ENCODE measurements around the gene AFG3L2. TPM values are rescaled to one million over a fixed set of nuclear protein-coding genes. Genes with fewer than 3 reads are reported as not detected.

The AFG3L2 gene
- total and polyA plus RNA-seq, 9 of the 15 experiments (the other 6 are each of a cell fraction or from before 2014, with no cell fraction given): 24.1 to 109 (median 84.0) TPM

Small RNA genes lying within 50 kb of the gene (small RNA-seq; reads per million reads assigned to genes)
- not detected for gene RNU6-170P
- not detected for gene RNU7-129P

Other genes starting within 250 kb of the AFG3L2 start
- gene CIDEA, start 122.9 kb downstream of the AFG3L2 start, total RNA-seq (2014; rRNA removed): not detected in 2 replicates
- gene CIDEA, start 122.9 kb downstream of the AFG3L2 start, total RNA-seq (2014; rRNA removed; fragmentation: Illumina TruSeq; extraction: Trizol): not detected in 2 replicates
- gene CIDEA, start 122.9 kb downstream of the AFG3L2 start, total RNA-seq (2015; rRNA removed; fragmentation: Illumina TruSeq; extraction: Trizol): not detected in 2 replicates
- gene CIDEA, start 122.9 kb downstream of the AFG3L2 start, total RNA-seq (2021): not detected in 2 replicates
- not detected in 2 replicates for gene CIDEA, start 122.9 kb downstream of the AFG3L2 start, polyA plus RNA-seq (2011; rRNA removed)
- gene CIDEA, start 122.9 kb downstream of the AFG3L2 start, polyA plus RNA-seq (2014; fragmentation: Illumina TruSeq; extraction: Trizol): not detected in 2 replicates
- not detected for gene CIDEA, start 122.9 kb downstream of the AFG3L2 start, polyA plus RNA-seq (2014; fragmentation: Nextera tagmentation; extraction: Ambion mirVana)
- not detected in 2 replicates for gene CIDEA, start 122.9 kb downstream of the AFG3L2 start, polyA plus RNA-seq (2014; rRNA removed)
- gene TUBB6, start 69.0 kb downstream of the AFG3L2 start, total RNA-seq (2014; rRNA removed): 230 and 404 TPM in 2 replicates
- gene TUBB6, start 69.0 kb downstream of the AFG3L2 start, total RNA-seq (2014; rRNA removed; fragmentation: Illumina TruSeq; extraction: Trizol): 52.0 and 55.4 TPM in 2 replicates
- 80.2 and 81.1 TPM in 2 replicates for gene TUBB6, start 69.0 kb downstream of the AFG3L2 start, total RNA-seq (2015; rRNA removed; fragmentation: Illumina TruSeq; extraction: Trizol)
- gene TUBB6, start 69.0 kb downstream of the AFG3L2 start, total RNA-seq (2021): 110 and 117 TPM in 2 replicates
- gene TUBB6, start 69.0 kb downstream of the AFG3L2 start, polyA plus RNA-seq (2011; rRNA removed): 142 and 147 TPM in 2 replicates
- gene TUBB6, start 69.0 kb downstream of the AFG3L2 start, polyA plus RNA-seq (2014; fragmentation: Illumina TruSeq; extraction: Trizol): 70.2 and 110 TPM in 2 replicates
- 10 to 100 TPM; 43.9 to 45.0 TPM for gene TUBB6, start 69.0 kb downstream of the AFG3L2 start, polyA plus RNA-seq (2014; fragmentation: Nextera tagmentation; extraction: Ambion mirVana)
- gene TUBB6, start 69.0 kb downstream of the AFG3L2 start, polyA plus RNA-seq (2014; rRNA removed): 223 and 254 TPM in 2 replicates
- 5.3 and 5.4 TPM in 2 replicates for gene PRELID3A, start 30.7 kb upstream of the AFG3L2 start, total RNA-seq (2014; rRNA removed)
- 5.4 and 5.8 TPM in 2 replicates for gene PRELID3A, start 30.7 kb upstream of the AFG3L2 start, total RNA-seq (2014; rRNA removed; fragmentation: Illumina TruSeq; extraction: Trizol)
- 5.4 and 6.6 TPM in 2 replicates for gene PRELID3A, start 30.7 kb upstream of the AFG3L2 start, total RNA-seq (2015; rRNA removed; fragmentation: Illumina TruSeq; extraction: Trizol)
- gene PRELID3A, start 30.7 kb upstream of the AFG3L2 start, total RNA-seq (2021): 4.8 and 7.3 TPM in 2 replicates
- gene PRELID3A, start 30.7 kb upstream of the AFG3L2 start, polyA plus RNA-seq (2011; rRNA removed): 5.7 and 6.2 TPM in 2 replicates
- gene PRELID3A, start 30.7 kb upstream of the AFG3L2 start, polyA plus RNA-seq (2014; fragmentation: Illumina TruSeq; extraction: Trizol): 5.1 and 5.4 TPM in 2 replicates
- gene PRELID3A, start 30.7 kb upstream of the AFG3L2 start, polyA plus RNA-seq (2014; fragmentation: Nextera tagmentation; extraction: Ambion mirVana): under 1 TPM; 0.14 to 0.32 TPM
- gene PRELID3A, start 30.7 kb upstream of the AFG3L2 start, polyA plus RNA-seq (2014; rRNA removed): 7.8 and 14.3 TPM in 2 replicates